ENCODE results near the gene CACNA1B.

CACNA1B gene

DNA sequence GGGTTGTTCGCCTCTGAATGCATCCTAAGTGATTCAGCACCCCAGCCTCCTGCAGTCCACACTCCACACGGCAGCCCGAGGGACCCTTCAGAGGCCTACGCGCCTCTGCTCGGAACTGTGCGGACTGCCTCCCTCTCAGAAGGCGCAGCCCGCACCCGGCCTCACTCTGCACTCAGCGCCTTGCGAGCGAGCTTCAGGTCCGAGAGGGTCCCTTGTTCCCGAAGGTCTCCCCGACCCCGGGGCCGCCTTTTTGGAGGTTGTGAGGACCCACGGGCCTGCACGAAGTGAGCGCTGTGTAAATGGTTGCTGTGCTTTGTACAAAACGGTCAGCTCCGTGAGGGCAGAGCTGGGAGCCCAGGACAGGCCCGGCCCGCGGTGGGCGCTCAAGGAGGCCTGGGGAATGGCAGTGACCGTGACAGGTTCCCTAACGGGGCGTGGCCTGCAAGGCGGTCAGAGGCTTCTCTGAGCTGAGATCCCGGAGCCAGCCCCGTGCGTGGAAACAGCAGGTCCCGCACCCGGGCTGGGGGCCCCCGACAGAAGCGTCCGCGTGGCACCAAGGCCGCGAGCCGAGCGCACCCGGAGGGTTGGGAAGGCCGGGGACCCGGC lies 698 bp upstream of the CACNA1B start:
- no peak for TF ChIP-seq CTCF (IDR thresholded peaks at IDR 0.05; ENCODE audit: borderline replicate concordance, insufficient read depth, low read depth, low read length)
- H3K4me3 ChIP-seq (ENCODE audit: low read depth, low read length), result no peak overlapping the region

DNA sequence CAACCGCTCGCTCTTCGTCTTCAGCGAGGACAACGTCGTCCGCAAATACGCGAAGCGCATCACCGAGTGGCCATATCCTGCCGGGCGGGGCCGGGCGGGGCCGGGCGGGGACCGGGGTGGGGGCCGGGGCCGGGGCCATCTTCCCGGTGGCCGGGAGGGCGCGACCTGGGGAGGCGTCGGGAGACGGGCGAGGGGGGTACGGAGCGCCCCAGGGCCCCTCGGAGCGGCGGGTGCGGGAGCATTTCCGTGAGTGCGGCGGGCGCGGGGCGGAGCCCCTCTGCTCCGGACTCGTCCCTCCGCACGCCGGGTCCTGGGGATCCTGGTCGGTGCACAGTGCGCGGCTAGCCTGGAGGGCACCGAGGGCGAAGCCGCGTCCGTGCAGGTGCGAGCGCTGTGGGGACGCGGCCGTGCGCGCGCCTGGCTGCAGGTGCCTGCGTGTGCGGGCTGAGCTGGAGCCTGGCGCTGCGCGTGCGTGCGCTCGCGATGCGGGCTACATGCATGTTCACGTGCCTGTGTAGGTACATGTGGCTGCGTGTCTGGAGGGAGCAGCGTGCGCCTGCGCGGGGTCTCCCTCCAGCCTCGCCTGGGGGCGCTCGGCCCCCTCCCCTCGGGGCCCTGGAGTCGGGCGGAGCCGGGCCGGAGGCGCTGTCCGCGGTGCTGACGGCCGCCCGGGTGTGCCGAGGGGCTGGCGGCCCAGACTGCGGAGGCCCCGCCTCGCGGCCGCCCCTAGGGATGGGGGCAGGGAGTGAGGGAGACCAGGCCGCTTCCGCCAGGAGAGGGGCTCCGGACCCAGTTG lies 762 bp downstream of the CACNA1B start:
- H3K4me3 ChIP-seq (ENCODE audit: low read depth, low read length), result no peak overlapping the region
- TF ChIP-seq CTCF (IDR thresholded peaks at IDR 0.05; ENCODE audit: borderline replicate concordance, insufficient read depth, low read depth, low read length), result no peak

GRCh38 chr9:137879052-137879451 lies 1.5 kb downstream of the CACNA1B start:
- no peak overlapping the region for H3K4me3 ChIP-seq (ENCODE audit: low read depth, low read length)
- TF ChIP-seq CTCF (IDR thresholded peaks at IDR 0.05; ENCODE audit: borderline replicate concordance, insufficient read depth, low read depth, low read length), result no peak

GRCh38 chr9:137879566-137880150 lies 2.1 kb downstream of the CACNA1B start:
- TF ChIP-seq CTCF (IDR thresholded peaks at IDR 0.05; ENCODE audit: borderline replicate concordance, insufficient read depth, low read depth, low read length), result no peak
- H3K4me3 ChIP-seq (ENCODE audit: low read depth, low read length), result no peak overlapping the region

- H3K4me3 ChIP-seq (ENCODE audit: low read depth, low read length), result no peak overlapping the region
- TF ChIP-seq CTCF (IDR thresholded peaks at IDR 0.05; ENCODE audit: borderline replicate concordance, insufficient read depth, low read depth, low read length), result no peak
Measured at GRCh38 chr9:137880160-137880975, 2.8 kb downstream of the CACNA1B start.

DNA sequence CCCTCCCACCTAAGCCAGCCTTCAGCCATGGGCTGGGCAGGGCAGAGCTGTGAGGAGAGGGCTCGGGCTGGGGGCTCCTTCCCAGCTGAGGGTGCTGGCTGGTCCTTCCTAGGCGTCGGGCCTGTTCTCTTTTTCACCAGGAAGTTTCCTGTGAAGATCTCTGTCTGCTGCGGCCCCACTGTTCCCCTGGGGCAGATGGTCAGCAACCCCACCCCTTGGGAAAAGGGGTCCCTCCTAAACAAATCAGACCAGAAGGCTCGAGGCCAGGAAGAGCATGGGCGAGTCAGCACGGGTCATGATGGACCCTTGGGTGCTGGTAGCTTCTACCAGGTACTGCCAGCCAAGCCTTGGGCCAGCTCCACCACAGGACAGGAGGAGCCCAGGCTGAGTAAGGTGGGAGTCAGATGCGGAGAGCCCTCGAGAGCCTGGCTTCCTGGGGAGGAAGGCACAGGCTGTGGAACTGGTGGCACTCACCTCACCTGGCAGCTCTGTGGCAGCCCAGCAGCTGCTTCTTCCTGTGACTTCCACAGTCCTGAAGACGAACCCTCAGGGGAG lies 3.5 kb downstream of the CACNA1B start:
- H3K4me3 ChIP-seq (ENCODE audit: low read depth, low read length), result no peak overlapping the region

More for the DNA sequence above, 3.5 kb downstream of the CACNA1B start:
- TF ChIP-seq CTCF (IDR thresholded peaks at IDR 0.05; ENCODE audit: borderline replicate concordance, insufficient read depth, low read depth, low read length), result no peak
